CD14-positive monocyte (primary cell): ENCODE data around the gene NXF2. TPM values are rescaled to one million over a fixed set of nuclear protein-coding genes. Genes with fewer than 3 reads are reported as not detected.

Experiments
- DNase-seq, 3 donors: peaks; one replicate each; pipeline ENCODE4 v3.0.0-alpha.2; 2011 to 2022
- H2AFZ ChIP-seq: 2 replicates; pipeline ENCODE4 v1.6.0; 2012; ENCODE audit warnings: mild to moderate bottlenecking, low read depth, low read length, inconsistent platforms; ENCODE audit not compliant: insufficient read depth, poor library complexity, severe bottlenecking
- H3K27ac ChIP-seq, 2 donors: 1 replicate in 1 of 2; 2 replicates in 1 of 2; pipeline ENCODE4 v1.5.1; 2012 to 2013; ENCODE audit warnings: low read length in 2 of 2, control low read depth in 1 of 2, inconsistent platforms in 1 of 2, low read depth in 1 of 2, mild to moderate bottlenecking in 1 of 2
- H3K27me3 ChIP-seq, 2 donors: one replicate each; pipeline versions ENCODE4 v1.6.0 to v1.6.1; 2011 to 2013; ENCODE audit warnings: low read length in 2 of 2; ENCODE audit not compliant: control insufficient read depth in 2 of 2, insufficient read depth in 2 of 2
- H3K36me3 ChIP-seq, 2 donors: replicated peaks in 1 of 2; 1 replicate in 1 of 2; 2 replicates in 1 of 2; pipeline versions ENCODE4 v1.5.1 to v1.6.1; 2012 to 2013; ENCODE audit warnings: low read length in 2 of 2, control low read depth in 1 of 2, inconsistent platforms in 1 of 2, mild to moderate bottlenecking in 1 of 2; ENCODE audit not compliant: insufficient read depth in 2 of 2, control insufficient read depth in 1 of 2
- H3K4me1 ChIP-seq, 2 donors: 1 replicate in 1 of 2; 2 replicates in 1 of 2; pipeline versions ENCODE4 v1.5.1 to v1.6.1; 2012 to 2013; ENCODE audit warnings: low read length in 2 of 2, control low read depth in 1 of 2, inconsistent platforms in 1 of 2, mild to moderate bottlenecking in 1 of 2, moderate library complexity in 1 of 2; ENCODE audit not compliant: insufficient read depth in 2 of 2, control insufficient read depth in 1 of 2
- H3K4me2 ChIP-seq: replicated peaks from 2 replicates; pipeline ENCODE3; 2012; ENCODE audit warnings: low read length, moderate library complexity, mild to moderate bottlenecking; ENCODE audit not compliant: poor library complexity, severe bottlenecking; ENCODE audit errors: extremely low read depth
- H3K4me3 ChIP-seq, 3 experiments: fragments of 200-600 bp in 1 of 3; sonication (generic) in 1 of 3; replicated peaks in 1 of 3; 1 replicate in 2 of 3; 2 replicates in 1 of 3; pipeline ENCODE4 v1.5.1; 2011 to 2013; ENCODE audit warnings: low read length in 3 of 3, mild to moderate bottlenecking in 3 of 3, control low read depth in 2 of 3, low read depth in 2 of 3, inconsistent platforms in 1 of 3, moderate library complexity in 1 of 3
- H3K79me2 ChIP-seq: 2 replicates; pipeline ENCODE4 v1.6.0; 2012; ENCODE audit warnings: mild to moderate bottlenecking, control low read depth, inconsistent platforms, low read length, moderate library complexity; ENCODE audit not compliant: insufficient read depth
- H3K9ac ChIP-seq: 2 replicates; pipeline ENCODE4 v1.6.0; 2017; ENCODE audit warnings: low read length, mild to moderate bottlenecking; ENCODE audit not compliant: insufficient read depth, poor library complexity, severe bottlenecking
- H3K9me3 ChIP-seq, 2 donors: replicated peaks in 1 of 2; 1 replicate in 1 of 2; 2 replicates in 1 of 2; pipeline versions ENCODE4 v1.5.1 to v1.6.1; 2012 to 2013; ENCODE audit warnings: low read length in 2 of 2, control low read depth in 1 of 2; ENCODE audit not compliant: control insufficient read depth in 1 of 2, insufficient read depth in 1 of 2
- H4K20me1 ChIP-seq: 2 replicates; pipeline ENCODE4 v1.6.0; 2012; ENCODE audit warnings: mild to moderate bottlenecking, low read length, control low read depth, moderate library complexity; ENCODE audit not compliant: insufficient read depth
- H3K27ac Mint-ChIP-seq, 7 donors: one replicate each; pipeline ENCODE4 v1.8.0; 2020; ENCODE audit warnings: mild to moderate bottlenecking in 7 of 7, mixed read lengths in 7 of 7, moderate library complexity in 6 of 7, inconsistent platforms in 2 of 7
- H3K27me3 Mint-ChIP-seq, 3 donors: one replicate each; pipeline ENCODE4 v1.8.0; 2021 to 2022; ENCODE audit warnings: low read depth in 3 of 3, mild to moderate bottlenecking in 3 of 3, mixed read lengths in 3 of 3, moderate library complexity in 3 of 3, inconsistent platforms in 1 of 3
- H3K36me3 Mint-ChIP-seq, 2 donors: one replicate each; pipeline ENCODE4 v1.8.0; 2020; ENCODE audit warnings: mixed read lengths in 2 of 2, inconsistent platforms in 1 of 2, mild to moderate bottlenecking in 1 of 2
- H3K4me1 Mint-ChIP-seq: one replicate; pipeline ENCODE4 v1.8.0; 2020; ENCODE audit warnings: mild to moderate bottlenecking, mixed read lengths
- H3K4me3 Mint-ChIP-seq, 2 donors: one replicate each; pipeline ENCODE4 v1.8.0; 2020; ENCODE audit warnings: mild to moderate bottlenecking in 2 of 2, mixed read lengths in 2 of 2, moderate library complexity in 1 of 2
- H3K9me3 Mint-ChIP-seq, 7 donors: one replicate each; pipeline ENCODE4 v1.8.0; 2020 to 2022; ENCODE audit warnings: mixed read lengths in 7 of 7, mild to moderate bottlenecking in 6 of 7, moderate library complexity in 6 of 7, inconsistent platforms in 2 of 7
- CTCF ChIP-seq: fragments of 200-600 bp; IDR thresholded peaks from one replicate; pipeline ENCODE4 v1.8.0; 2022; ENCODE audit warnings: antibody characterized with exemption, mild to moderate bottlenecking
- WGBS: methylation state at CpG from one replicate; pipeline ENCODE4 v1.1.5; 2013; ENCODE audit warnings: missing lambda C conversion rate; ENCODE audit not compliant: insufficient coverage; 5-methylcytosine and 5-hydroxymethylcytosine counted together
- intact Hi-C, 2 donors: fragments of 100-400 bp; cut with micrococcal nuclease; formaldehyde crosslinking; loops; one replicate each; pipeline versions ENCODE4 v1.15.0 to v1.15.1; 2023
- polyA plus RNA-seq, 3 donors: library from polyadenylated mRNA; depleted of rRNA in 1 of 3; unstranded in 2 of 3; stranded (reverse) in 1 of 3; fragments of 300-500 nt in 2 of 3; fragments of >200 nt in 1 of 3; fragmentation: Illumina TruSeq in 2 of 3; gene quantifications; 1 replicate in 2 of 3; 2 replicates in 1 of 3; pipeline ENCODE4 v1.2.3, GENCODE V29; 2012 to 2021

The NXF2 gene
- polyA plus RNA-seq, 3 donors, result not detected

GRCh38 chrX:102341867-102342266, 94.9 kb downstream of the NXF2 start:
- H4K20me1 ChIP-seq, result no peaks in the 10 kb centered on the region

GRCh38 chrX:102345916-102346315, 98.9 kb downstream of the NXF2 start:
- Histone ChIP-seq H4K20me1 (no peaks in the 10 kb centered on the region), H3K9me3 (no peaks in the 10 kb centered on the region), H2AFZ (no peak overlapping the region), H3K4me2 (no peak overlapping the region), H3K79me2 (no peaks in the 10 kb centered on the region), H3K9ac (no peak overlapping the region), H3K27me3 (peaks cover 0 to 2% of the 10 kb centered on the region in 2 donors), H3K4me3 (no peak overlapping the region), H3K27ac (no peak overlapping the region), H3K4me1 (no peaks in the 10 kb centered on the region), H3K36me3 (no peaks in the 10 kb centered on the region)
- no CpG with 5 or more reads among the region's 3 CpGs for WGBS
- DNase-seq, result peak; percentile 17 to 24 (median 23)
- intact Hi-C loops, result no loop called here
- Mint-ChIP-seq H3K4me3 (no peak overlapping the region), H3K27ac (no peak overlapping the region), H3K4me1 (no peaks in the 10 kb centered on the region), H3K9me3 (peaks cover 0 to 2% (median 0%) of the 10 kb centered on the region in 7 donors), H3K27me3 (peaks cover 2% of the 10 kb centered on the region in 3 donors), H3K36me3 (no peaks in the 10 kb centered on the region)
- TF ChIP-seq CTCF, result peak; percentile 74

More at GRCh38 chrX:102341867-102342266, 94.9 kb downstream of the NXF2 start:
- TF ChIP-seq CTCF, result no peak
- WGBS, result no CpG with 5 or more reads among the region's 2 CpGs
- no peak overlapping the region for H3K9ac ChIP-seq
- H3K27me3 Mint-ChIP-seq, result peaks cover 2 to 6% (median 2%) of the 10 kb centered on the region in 3 donors
- H3K36me3 ChIP-seq, result no peaks in the 10 kb centered on the region
- H3K4me1 Mint-ChIP-seq, result no peaks in the 10 kb centered on the region
- H3K4me2 ChIP-seq, result no peak overlapping the region
- no peak overlapping the region for H3K27ac Mint-ChIP-seq
- H3K27ac ChIP-seq, result no peak overlapping the region
- no peaks in the 10 kb centered on the region for H3K9me3 ChIP-seq
- H3K27me3 ChIP-seq, result peaks cover 0 to 4% of the 10 kb centered on the region in 2 donors
- H3K4me1 ChIP-seq, result no peaks in the 10 kb centered on the region
- no peak overlapping the region for H3K4me3 ChIP-seq
- intact Hi-C loops, result no loop called here
- H3K36me3 Mint-ChIP-seq, result no peaks in the 10 kb centered on the region
- no peak overlapping the region for H3K4me3 Mint-ChIP-seq
- no peaks in the 10 kb centered on the region for H3K79me2 ChIP-seq
- no peak for DNase-seq
- peaks cover 0 to 3% (median 0%) of the 10 kb centered on the region in 7 donors for H3K9me3 Mint-ChIP-seq
- H2AFZ ChIP-seq, result no peak overlapping the region

Other genes starting within 250 kb of the NXF2 start
- gene TCEAL2, start 121.5 kb upstream of the NXF2 start, polyA plus RNA-seq, result not detected
- gene TCEAL6, start 104.7 kb upstream of the NXF2 start, polyA plus RNA-seq, result not detected
- under 1 TPM in 1 of 3 donors, not detected in 2; 0.24 TPM for gene BEX5, start 91.2 kb upstream of the NXF2 start, polyA plus RNA-seq
- gene TCP11X1, start 31.9 kb upstream of the NXF2 start, polyA plus RNA-seq, result not detected
- gene NXF2B, start 192.8 kb downstream of the NXF2 start, polyA plus RNA-seq, result not detected
- gene TCP11X2, start 224.6 kb downstream of the NXF2 start, polyA plus RNA-seq, result not detected